H9 (cell line): ENCODE measurements around the gene C19orf47. TPM values are rescaled to one million over a fixed set of nuclear protein-coding genes. Genes with fewer than 3 reads are reported as not detected.
A peak's percentile ranks its signal among the peaks of the same experiment; 100 is the strongest.

Source experiments
- DNase-seq: peaks from one replicate; pipeline ENCODE4 v3.0.0-alpha.2; 2017
- H2AFZ ChIP-seq: one replicate; pipeline ENCODE4 v1.6.1; 2013; ENCODE audit warnings: mild to moderate bottlenecking, low read length, control low read depth, moderate library complexity
- H2AK5ac ChIP-seq: 2 replicates; pipeline ENCODE4 v1.6.1; 2013; ENCODE audit warnings: low read length, control low read depth, mixed read lengths; ENCODE audit not compliant: insufficient read length
- H2BK120ac ChIP-seq: one replicate; pipeline ENCODE4 v1.6.1; 2013; ENCODE audit warnings: low read depth, mild to moderate bottlenecking, low read length, control low read depth, inconsistent platforms; ENCODE audit not compliant: poor library complexity, severe bottlenecking
- H2BK12ac ChIP-seq: 2 replicates; pipeline ENCODE4 v1.6.1; 2013; ENCODE audit warnings: low read length, control low read depth, mixed read lengths, low read depth; ENCODE audit not compliant: insufficient read length
- H2BK15ac ChIP-seq: 2 replicates; pipeline ENCODE4 v1.6.1; 2013; ENCODE audit warnings: low read depth, low read length, control low read depth
- H2BK20ac ChIP-seq: one replicate; pipeline ENCODE4 v1.6.1; 2013; ENCODE audit warnings: low read depth, mild to moderate bottlenecking, low read length, control low read depth, inconsistent platforms; ENCODE audit not compliant: poor library complexity, severe bottlenecking
- H2BK5ac ChIP-seq: 2 replicates; pipeline ENCODE4 v1.6.1; 2013; ENCODE audit warnings: low read length, control low read depth, mixed read lengths; ENCODE audit not compliant: insufficient read length
- H3K14ac ChIP-seq: 2 replicates; pipeline ENCODE4 v1.6.1; 2013; ENCODE audit warnings: low read length, control low read depth; ENCODE audit not compliant: insufficient read depth
- H3K18ac ChIP-seq: 2 replicates; pipeline ENCODE4 v1.6.1; 2013; ENCODE audit warnings: low read depth, mild to moderate bottlenecking, mixed read lengths, low read length, control low read depth; ENCODE audit not compliant: insufficient read length
- H3K23ac ChIP-seq: 2 replicates; pipeline ENCODE4 v1.6.1; 2013; ENCODE audit warnings: low read length, control low read depth, mixed read lengths, low read depth; ENCODE audit not compliant: insufficient read length
- H3K23me2 ChIP-seq: 2 replicates; pipeline ENCODE4 v1.6.1; 2013; ENCODE audit warnings: low read depth, mild to moderate bottlenecking, mixed read lengths, low read length, control low read depth; ENCODE audit not compliant: insufficient read length, poor library complexity, severe bottlenecking
- H3K27ac ChIP-seq: 2 replicates; pipeline ENCODE4 v1.5.1; 2013; ENCODE audit warnings: low read length, control low read depth, mixed read lengths, low read depth; ENCODE audit not compliant: insufficient read length
- H3K27me3 ChIP-seq: 2 replicates; pipeline ENCODE4 v1.6.1; 2013; ENCODE audit warnings: low read length, control low read depth, inconsistent platforms; ENCODE audit not compliant: insufficient read depth
- H3K4ac ChIP-seq: 2 replicates; pipeline ENCODE4 v1.6.1; 2013; ENCODE audit warnings: low read depth, mild to moderate bottlenecking, control low read depth, inconsistent platforms, low read length, moderate library complexity
- H3K4me1 ChIP-seq: 2 replicates; pipeline ENCODE4 v1.6.1; 2013; ENCODE audit warnings: low read length, control low read depth, inconsistent platforms; ENCODE audit not compliant: insufficient read depth
- H3K4me2 ChIP-seq: 2 replicates; pipeline ENCODE4 v1.6.1; 2013; ENCODE audit warnings: low read length, control low read depth, mixed read lengths; ENCODE audit not compliant: insufficient read length, insufficient read depth
- H3K56ac ChIP-seq: 2 replicates; pipeline ENCODE4 v1.6.1; 2013; ENCODE audit warnings: low read depth, mild to moderate bottlenecking, mixed read lengths, low read length, control low read depth; ENCODE audit not compliant: insufficient read length
- H3K79me1 ChIP-seq: 2 replicates; pipeline ENCODE4 v1.6.1; 2013; ENCODE audit warnings: low read depth, mild to moderate bottlenecking, moderate library complexity, low read length, control low read depth, inconsistent platforms; ENCODE audit not compliant: insufficient read depth, poor library complexity, severe bottlenecking
- H3K79me2 ChIP-seq: 2 replicates; pipeline ENCODE4 v1.6.1; 2013; ENCODE audit warnings: low read length, control low read depth, inconsistent platforms; ENCODE audit not compliant: insufficient read depth
- H3K9ac ChIP-seq: 2 replicates; pipeline ENCODE4 v1.6.1; 2013; ENCODE audit warnings: low read length, control low read depth, mixed read lengths; ENCODE audit not compliant: insufficient read length; ENCODE audit errors: extremely low read depth
- H3K9me3 ChIP-seq: one replicate; pipeline ENCODE4 v1.6.1; 2013; ENCODE audit warnings: low read depth, low read length, inconsistent platforms; ENCODE audit not compliant: control insufficient read depth
- H3T11ph ChIP-seq: one replicate; pipeline ENCODE4 v1.6.1; 2013; ENCODE audit warnings: mild to moderate bottlenecking, low read length, control low read depth, inconsistent platforms
- H4K20me1 ChIP-seq: one replicate; pipeline ENCODE4 v1.6.1; 2013; ENCODE audit not compliant: control insufficient read depth, insufficient read length, insufficient read depth
- H4K5ac ChIP-seq: 2 replicates; pipeline ENCODE4 v1.6.1; 2013; ENCODE audit warnings: low read depth, mild to moderate bottlenecking, mixed read lengths, low read length, control low read depth; ENCODE audit not compliant: insufficient read length
- H4K8ac ChIP-seq: replicated peaks from 2 replicates; pipeline ENCODE4 v1.6.1; 2013; ENCODE audit warnings: low read length, control low read depth, mixed read lengths, low read depth; ENCODE audit not compliant: insufficient read length
- H4K91ac ChIP-seq: 2 replicates; pipeline ENCODE4 v1.6.1; 2013; ENCODE audit warnings: low read depth, mild to moderate bottlenecking, moderate library complexity, mixed read lengths, low read length, control low read depth; ENCODE audit not compliant: insufficient read length
- H3K27ac Mint-ChIP-seq, 3 experiments: 2 replicates in 2 of 3; 3 replicates in 1 of 3; pipeline ENCODE4 v1.8.0; 2020 to 2021; ENCODE audit warnings: mixed read lengths in 3 of 3, mild to moderate bottlenecking in 1 of 3, moderate library complexity in 1 of 3
- H3K27me3 Mint-ChIP-seq: 2 replicates; pipeline ENCODE4 v1.8.0; 2021; ENCODE audit warnings: low read depth, mild to moderate bottlenecking, moderate library complexity, mixed read lengths
- H3K36me3 Mint-ChIP-seq, 3 experiments: 2 replicates in 2 of 3; 3 replicates in 1 of 3; pipeline ENCODE4 v1.8.0; 2020 to 2021; ENCODE audit warnings: low read depth in 3 of 3, mixed read lengths in 3 of 3; ENCODE audit not compliant: insufficient read depth in 1 of 3
- H3K4me1 Mint-ChIP-seq, 2 experiments: 2 replicates each; pipeline ENCODE4 v1.8.0; 2020; ENCODE audit warnings: mixed read lengths in 2 of 2
- H3K4me3 Mint-ChIP-seq, 2 experiments: 2 replicates in 1 of 2; 3 replicates in 1 of 2; pipeline ENCODE4 v1.8.0; 2020 to 2021; ENCODE audit warnings: mild to moderate bottlenecking in 2 of 2, mixed read lengths in 2 of 2, moderate library complexity in 1 of 2
- H3K9me3 Mint-ChIP-seq, 2 experiments: 2 replicates in 1 of 2; 3 replicates in 1 of 2; pipeline ENCODE4 v1.8.0; 2020; ENCODE audit warnings: mild to moderate bottlenecking in 2 of 2, mixed read lengths in 2 of 2, moderate library complexity in 1 of 2
- WGBS: extraction: QIAGEN DNeasy Blood & Tissue Kit; methylation state at CpG from one replicate; pipeline ENCODE4 v1.1.7; 2013; ENCODE audit warnings: missing lambda C conversion rate, low lambda C conversion rate, mixed read lengths; ENCODE audit not compliant: insufficient read length; ENCODE audit errors: extremely low coverage; 5-methylcytosine and 5-hydroxymethylcytosine counted together
- total RNA-seq: library from RNA; stranded (reverse); gene quantifications from 2 replicates; pipeline ENCODE4 v1.2.1, GENCODE V29; 2021
- TF ChIP-seq, protein P1 (sequence below): fragments of 200-600 bp; sonication (generic); conservative IDR thresholded peaks from 3 replicates; pipeline ENCODE4 v1.8.0; 2021; ENCODE audit warnings: antibody characterized with exemption, mild to moderate bottlenecking

Gene C19orf47
- total RNA-seq, 1 experiment from 2014 or later = 19.4 TPM

DNA sequence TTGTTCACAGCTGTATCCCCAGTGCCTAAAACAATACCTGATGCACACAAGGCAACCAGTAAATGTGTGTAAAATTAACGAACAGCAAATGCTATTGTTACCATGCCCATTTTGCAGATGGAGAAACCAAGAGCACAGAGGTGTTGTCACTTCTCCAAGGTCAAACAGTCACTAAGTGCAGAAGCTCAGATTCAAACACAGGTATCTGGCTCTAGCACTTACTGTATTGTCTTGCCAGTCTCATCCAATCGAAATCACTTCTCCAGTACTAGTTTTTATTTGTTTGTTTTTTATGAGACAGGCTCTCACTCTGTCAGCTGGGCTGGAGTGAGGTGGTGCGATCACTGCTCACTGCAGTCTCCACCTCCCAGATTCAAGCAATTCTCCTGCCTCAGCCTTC, 14.0 kb upstream of the C19orf47 start:
- H3K4me1 Mint-ChIP-seq = peaks cover 15 to 22% of the 10 kb centered on the region in 2 experiments
- Histone ChIP-seq H3K23ac (no peak overlapping the region), H2BK12ac (no peak overlapping the region), H3K18ac (no peak overlapping the region), H3K23me2 (peaks cover 7% of the 10 kb centered on the region), H3K14ac (no peak overlapping the region), H4K5ac (no peak overlapping the region), H2AK5ac (no peak overlapping the region), H3K4ac (no peak overlapping the region), H3K27ac (no peak overlapping the region), H4K8ac (no peak overlapping the region), H3K79me2 (no peaks in the 10 kb centered on the region), H3K4me1 (no peaks in the 10 kb centered on the region), H4K20me1 (no peaks in the 10 kb centered on the region), H3K79me1 (no peaks in the 10 kb centered on the region), H2BK5ac (no peak overlapping the region), H3K4me2 (no peak overlapping the region), H3K9ac (no peak overlapping the region), H3T11ph (no peak overlapping the region), H2BK20ac (no peak overlapping the region), H3K27me3 (no peaks in the 10 kb centered on the region), H3K56ac (no peak overlapping the region), H2BK120ac (no peak overlapping the region), H3K9me3 (no peaks in the 10 kb centered on the region), H4K91ac (no peak overlapping the region), H2BK15ac (no peak overlapping the region), H2AFZ (no peak overlapping the region)
- H3K27ac Mint-ChIP-seq = peak overlapping the region in 1 of 3 experiments; percentile 78; a peak in 3 of 7 replicates
- TF ChIP-seq, protein P1, sequence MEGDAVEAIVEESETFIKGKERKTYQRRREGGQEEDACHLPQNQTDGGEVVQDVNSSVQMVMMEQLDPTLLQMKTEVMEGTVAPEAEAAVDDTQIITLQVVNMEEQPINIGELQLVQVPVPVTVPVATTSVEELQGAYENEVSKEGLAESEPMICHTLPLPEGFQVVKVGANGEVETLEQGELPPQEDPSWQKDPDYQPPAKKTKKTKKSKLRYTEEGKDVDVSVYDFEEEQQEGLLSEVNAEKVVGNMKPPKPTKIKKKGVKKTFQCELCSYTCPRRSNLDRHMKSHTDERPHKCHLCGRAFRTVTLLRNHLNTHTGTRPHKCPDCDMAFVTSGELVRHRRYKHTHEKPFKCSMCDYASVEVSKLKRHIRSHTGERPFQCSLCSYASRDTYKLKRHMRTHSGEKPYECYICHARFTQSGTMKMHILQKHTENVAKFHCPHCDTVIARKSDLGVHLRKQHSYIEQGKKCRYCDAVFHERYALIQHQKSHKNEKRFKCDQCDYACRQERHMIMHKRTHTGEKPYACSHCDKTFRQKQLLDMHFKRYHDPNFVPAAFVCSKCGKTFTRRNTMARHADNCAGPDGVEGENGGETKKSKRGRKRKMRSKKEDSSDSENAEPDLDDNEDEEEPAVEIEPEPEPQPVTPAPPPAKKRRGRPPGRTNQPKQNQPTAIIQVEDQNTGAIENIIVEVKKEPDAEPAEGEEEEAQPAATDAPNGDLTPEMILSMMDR = no peak
- WGBS = no CpG with 5 or more reads among the region's 3 CpGs
- peaks cover 0 to 5% (median 4%) of the 10 kb centered on the region in 3 experiments; a peak in 4 of 7 replicates for H3K36me3 Mint-ChIP-seq
- no peaks in the 10 kb centered on the region; the same call in 1 of the 2 replicates for H3K27me3 Mint-ChIP-seq
- no peak overlapping the region for H3K4me3 Mint-ChIP-seq
- no peak for DNase-seq
- H3K9me3 Mint-ChIP-seq = no peaks in the 10 kb centered on the region
